OCI-M1 (cell line): ENCODE measurements around the gene NDUFAF8.
A peak's percentile ranks its signal among the peaks of the same experiment; 100 is the strongest.

Source experiments
- DNase-seq: peaks from one replicate; lab custom pipeline; 2025; lab: John Stamatoyannopoulos, UW

NDUFAF8 gene

GRCh38 chr17:81240761-81241160, 1.6 kb downstream of the NDUFAF8 start:
- DNase-seq, result no peak

GRCh38 chr17:81241203-81241602, 2.1 kb downstream of the NDUFAF8 start:
- DNase-seq, result no peak

GRCh38 chr17:81241648-81242420, 2.7 kb downstream of the NDUFAF8 start:
- peak; percentile 78 for DNase-seq

- DNase-seq, result no peak
Measured at GRCh38 chr17:81242421-81243332, 3.6 kb downstream of the NDUFAF8 start.

- DNase-seq, result no peak
Measured at GRCh38 chr17:81243333-81243664, 4.2 kb downstream of the NDUFAF8 start.

- no peak for DNase-seq
Measured at GRCh38 chr17:81244358-81245023, 5.4 kb downstream of the NDUFAF8 start.

- DNase-seq, result no peak
Measured at GRCh38 chr17:81245024-81245664, 6.0 kb downstream of the NDUFAF8 start.

- DNase-seq, result no peak
Measured at GRCh38 chr17:81245665-81246342, 6.7 kb downstream of the NDUFAF8 start.

GRCh38 chr17:81246343-81246670, 7.2 kb downstream of the NDUFAF8 start:
- no peak for DNase-seq

GRCh38 chr17:81246679-81247338, 7.7 kb downstream of the NDUFAF8 start:
- DNase-seq, result no peak

- no peak for DNase-seq
Measured at GRCh38 chr17:81247339-81247990, 8.3 kb downstream of the NDUFAF8 start.

- DNase-seq, result no peak
Measured at GRCh38 chr17:81248649-81249048, 9.5 kb downstream of the NDUFAF8 start.

- no peak for DNase-seq
Measured at GRCh38 chr17:81249223-81250040, 10.3 kb downstream of the NDUFAF8 start.

- no peak for DNase-seq
Measured at GRCh38 chr17:81250286-81251093, 11.4 kb downstream of the NDUFAF8 start.

GRCh38 chr17:81251094-81251708, 12.1 kb downstream of the NDUFAF8 start:
- DNase-seq, result no peak

GRCh38 chr17:81251709-81252301, 12.7 kb downstream of the NDUFAF8 start:
- no peak for DNase-seq

- DNase-seq, result no peak
Measured at GRCh38 chr17:81252326-81252986, 13.3 kb downstream of the NDUFAF8 start.

- DNase-seq, result no peak
Measured at GRCh38 chr17:81252987-81253329, 13.8 kb downstream of the NDUFAF8 start.
